ENCODE measurements around the gene PYY. TPM values are rescaled to one million over a fixed set of nuclear protein-coding genes. Genes with fewer than 3 reads are reported as not detected.

The PYY gene
- total RNA-seq, 3 donors from 2014 or later (not counting 1 experiment from before 2014, with no cell fraction given), result not detected

GRCh38 chr17:43986225-43986981 is 32.7 kb upstream of the PYY start:
- intact Hi-C loops (cut with micrococcal nuclease), result no loop called here
- Mint-ChIP-seq H3K27me3 (ENCODE audit: low read depth in 2 of 2) (peaks cover 43 to 55% of the 10 kb centered on the region in 2 donors), H3K36me3 (no peaks in the 10 kb centered on the region), H3K9me3 (no peaks in the 10 kb centered on the region), H3K27ac (no peak overlapping the region), H3K4me3 (no peak overlapping the region), H3K4me1 (no peaks in the 10 kb centered on the region)
- DNase-seq (no peak), ATAC-seq (no peak)
- WGBS (ENCODE audit: insufficient coverage), result 81% methylated on average over 7 of the region's 7 CpGs
- Histone ChIP-seq H3K27me3 (ENCODE audit: control insufficient read depth, insufficient read depth, low read length) (peaks cover 20% of the 10 kb centered on the region), H3K36me3 (ENCODE audit: control insufficient read depth, insufficient read depth, low read length) (no peaks in the 10 kb centered on the region), H3K27ac (ENCODE audit: low read length) (no peak overlapping the region), H3K9me3 (ENCODE audit: control insufficient read depth, insufficient read depth, low read length) (no peaks in the 10 kb centered on the region), H3K4me1 (ENCODE audit: control insufficient read depth, insufficient read depth, low read length) (peaks cover 4% of the 10 kb centered on the region), H3K4me3 (ENCODE audit: low read length) (no peak overlapping the region)
- TF ChIP-seq, protein P1, sequence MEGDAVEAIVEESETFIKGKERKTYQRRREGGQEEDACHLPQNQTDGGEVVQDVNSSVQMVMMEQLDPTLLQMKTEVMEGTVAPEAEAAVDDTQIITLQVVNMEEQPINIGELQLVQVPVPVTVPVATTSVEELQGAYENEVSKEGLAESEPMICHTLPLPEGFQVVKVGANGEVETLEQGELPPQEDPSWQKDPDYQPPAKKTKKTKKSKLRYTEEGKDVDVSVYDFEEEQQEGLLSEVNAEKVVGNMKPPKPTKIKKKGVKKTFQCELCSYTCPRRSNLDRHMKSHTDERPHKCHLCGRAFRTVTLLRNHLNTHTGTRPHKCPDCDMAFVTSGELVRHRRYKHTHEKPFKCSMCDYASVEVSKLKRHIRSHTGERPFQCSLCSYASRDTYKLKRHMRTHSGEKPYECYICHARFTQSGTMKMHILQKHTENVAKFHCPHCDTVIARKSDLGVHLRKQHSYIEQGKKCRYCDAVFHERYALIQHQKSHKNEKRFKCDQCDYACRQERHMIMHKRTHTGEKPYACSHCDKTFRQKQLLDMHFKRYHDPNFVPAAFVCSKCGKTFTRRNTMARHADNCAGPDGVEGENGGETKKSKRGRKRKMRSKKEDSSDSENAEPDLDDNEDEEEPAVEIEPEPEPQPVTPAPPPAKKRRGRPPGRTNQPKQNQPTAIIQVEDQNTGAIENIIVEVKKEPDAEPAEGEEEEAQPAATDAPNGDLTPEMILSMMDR (IDR thresholded peaks at IDR 0.05), result no peak

- Mint-ChIP-seq H3K27me3 (ENCODE audit: low read depth in 2 of 2) (peaks cover 46 to 55% of the 10 kb centered on the region in 2 donors), H3K9me3 (no peaks in the 10 kb centered on the region), H3K27ac (no peak overlapping the region), H3K36me3 (no peaks in the 10 kb centered on the region), H3K4me3 (no peak overlapping the region), H3K4me1 (no peaks in the 10 kb centered on the region)
- Histone ChIP-seq H3K27me3 (ENCODE audit: control insufficient read depth, insufficient read depth, low read length) (peaks cover 20% of the 10 kb centered on the region), H3K4me3 (ENCODE audit: low read length) (no peak overlapping the region), H3K36me3 (ENCODE audit: control insufficient read depth, insufficient read depth, low read length) (no peaks in the 10 kb centered on the region), H3K27ac (ENCODE audit: low read length) (no peak overlapping the region), H3K9me3 (ENCODE audit: control insufficient read depth, insufficient read depth, low read length) (no peaks in the 10 kb centered on the region), H3K4me1 (ENCODE audit: control insufficient read depth, insufficient read depth, low read length) (peaks cover 4% of the 10 kb centered on the region)
- no peak for DNase-seq
- WGBS (ENCODE audit: insufficient coverage), result 90% methylated on average over 8 of the region's 8 CpGs
- TF ChIP-seq, protein P1 (IDR thresholded peaks at IDR 0.05), result no peak
- intact Hi-C loops (cut with micrococcal nuclease), result no loop called here
- no peak for ATAC-seq
Observed at GRCh38 chr17:43984521-43984920, 30.8 kb upstream of the PYY start.

GRCh38 chr17:43983515-43984411 is 30.0 kb upstream of the PYY start:
- Histone ChIP-seq H3K4me3 (ENCODE audit: low read length) (no peak overlapping the region), H3K36me3 (ENCODE audit: control insufficient read depth, insufficient read depth, low read length) (no peaks in the 10 kb centered on the region), H3K27me3 (ENCODE audit: control insufficient read depth, insufficient read depth, low read length) (peaks cover 20% of the 10 kb centered on the region), H3K27ac (ENCODE audit: low read length) (no peak overlapping the region), H3K9me3 (ENCODE audit: control insufficient read depth, insufficient read depth, low read length) (no peaks in the 10 kb centered on the region), H3K4me1 (ENCODE audit: control insufficient read depth, insufficient read depth, low read length) (peaks cover 4% of the 10 kb centered on the region)
- ATAC-seq, result peak in 1 of 3 donors; percentile 54
- peak in 1 of 2 donors; percentile 19 for DNase-seq
- intact Hi-C loops (cut with micrococcal nuclease), result no loop called here
- H3K27me3 Mint-ChIP-seq (ENCODE audit: low read depth in 2 of 2), result peaks cover 46 to 57% of the 10 kb centered on the region in 2 donors
- TF ChIP-seq, protein P1 (IDR thresholded peaks at IDR 0.05), result no peak
- peak overlapping the region; percentile 37 for H3K4me3 Mint-ChIP-seq
- no peaks in the 10 kb centered on the region for H3K36me3 Mint-ChIP-seq
- H3K27ac Mint-ChIP-seq, result no peak overlapping the region
- no peaks in the 10 kb centered on the region for H3K4me1 Mint-ChIP-seq
- no peaks in the 10 kb centered on the region for H3K9me3 Mint-ChIP-seq
- WGBS (ENCODE audit: insufficient coverage), result 4% methylated on average over 78 of the region's 78 CpGs
